H1 (cell line): ENCODE measurements around the gene ITPKC. TPM values are rescaled to one million over a fixed set of nuclear protein-coding genes. Genes with fewer than 3 reads are reported as not detected.

Experiments
- CTBP2 ChIP-seq: IDR thresholded peaks from 2 replicates; pipeline ENCODE4 v1.7.0; 2011; ENCODE audit warnings: borderline replicate concordance, mild to moderate bottlenecking, moderate library complexity, mixed read lengths, low read length; ENCODE audit not compliant: insufficient read depth, insufficient read length
- E2F6 ChIP-seq: IDR thresholded peaks from 2 replicates; pipeline ENCODE4 v1.6.1; 2012; ENCODE audit warnings: inconsistent platforms
- GABPA ChIP-seq: IDR thresholded peaks from 2 replicates; pipeline ENCODE4 v1.6.1; 2011; ENCODE audit warnings: mild to moderate bottlenecking, low read length, moderate library complexity, borderline replicate concordance; ENCODE audit not compliant: insufficient read depth
- KDM5A ChIP-seq: fragments of 200-600 bp; IDR thresholded peaks from 2 replicates; pipeline ENCODE4 v1.7.1; 2012; ENCODE audit warnings: mild to moderate bottlenecking, low read length, inconsistent platforms, mixed read lengths
- TCF12 ChIP-seq: IDR thresholded peaks from 2 replicates; pipeline ENCODE4 v1.6.1; 2011; ENCODE audit warnings: low read depth, mild to moderate bottlenecking, low read length
- polyA plus RNA-seq, 7 experiments: library from polyadenylated mRNA; depleted of rRNA in 3 of 7; stranded (reverse) in 5 of 7; unstranded in 2 of 7; fragments of >200 nt in 5 of 7; fragments of 200-250 nt in 2 of 7; gene quantifications; 1 replicate in 5 of 7; 2 replicates in 1 of 7; 4 replicates in 1 of 7; pipeline versions ENCODE4 v1.2.1 to v1.2.3, GENCODE V29; 2011 to 2013; ENCODE audit warnings: missing spikeins in 2 of 7, mixed read lengths in 2 of 7
- total RNA-seq: library from RNA; stranded (reverse); fragmentation: NEBNext Ultra II Directional; extraction: Animal tissue kit (Norgen Biotek cat#: 25700); gene quantifications from 2 replicates; pipeline ENCODE4 v1.2.1, GENCODE V29; 2021

The ITPKC gene
- total and polyA plus RNA-seq, 2 of the 8 experiments (the other 6 are each of a cell fraction or from before 2014, with no cell fraction given), result 5.2 to 8.9 TPM

GRCh38 chr19:40740747-40741146 lies 23.8 kb downstream of the ITPKC start (continued):
- no peak for TF ChIP-seq GABPA
- no peak for TF ChIP-seq KDM5A
- TF ChIP-seq TCF12, result no peak
- no peak for TF ChIP-seq CTBP2
- TF ChIP-seq E2F6, result no peak
- TF ChIP-seq, all 59 proteins: peak for 0
